Measurements from ENCODE around the gene LRRC7. TPM values are rescaled to one million over a fixed set of nuclear protein-coding genes. Genes with fewer than 3 reads are reported as not detected.

Gene LRRC7
- total RNA-seq, 1 experiment from 2014 or later: not detected

- no peak for DNase-seq (ENCODE audit: low read depth, low spot score)
- TF ChIP-seq REST (IDR thresholded peaks at IDR 0.05; ENCODE audit: insufficient read depth in 1 of 2, low read depth in 2 of 2, low read length in 1 of 2) (no peak), SIN3A (IDR thresholded peaks at IDR 0.05; ENCODE audit: borderline replicate concordance, insufficient read depth, low read depth, low read length) (no peak), POLR2AphosphoS5 (IDR thresholded peaks at IDR 0.05; ENCODE audit: low read depth, low read length) (no peak), TCF7L2 (IDR thresholded peaks at IDR 0.05; ENCODE audit: low read depth, low read length) (no peak), CTCF (IDR thresholded peaks at IDR 0.05) (no peak)
- no TSS peak for BruUV-seq (replicated peaks)
- Histone ChIP-seq H3K27ac (ENCODE audit: low read length) (no peak overlapping the region), H3K4me1 (ENCODE audit: control insufficient read depth, insufficient read depth, low read length) (no peaks in the 10 kb centered on the region), H3K4me3 (ENCODE audit: low read depth in 2 of 2, low read length in 2 of 2) (no peak overlapping the region), H3K36me3 (ENCODE audit: control insufficient read depth, insufficient read depth, low read length) (no peaks in the 10 kb centered on the region), H3K9me3 (ENCODE audit: control insufficient read depth, insufficient read depth, low read depth, low read length) (no peaks in the 10 kb centered on the region), H3K27me3 (ENCODE audit: control insufficient read depth, insufficient read depth, low read length) (no peaks in the 10 kb centered on the region)
- CTCF ChIA-PET: no interaction called here
- ATAC-seq: no peak
- POLR2A ChIA-PET: no interaction called here
- in situ Hi-C loops (cut with HindIII; ENCODE audit: low pct_unique_long_range_greater_than_20kb, low sequenced_read_pairs) (no loop called here), intact Hi-C loops (cut with micrococcal nuclease; ENCODE audit: unreplicated experiment) (no loop called here)
Measured at GRCh38 chr1:69750638-69751037, 182.9 kb downstream of the LRRC7 start.

GRCh38 chr1:69752831-69753230 lies 185.1 kb downstream of the LRRC7 start:
- DNase-seq (ENCODE audit: low read depth, low spot score) (no peak), ATAC-seq (no peak)
- Histone ChIP-seq H3K9me3 (ENCODE audit: control insufficient read depth, insufficient read depth, low read depth, low read length) (no peaks in the 10 kb centered on the region), H3K36me3 (ENCODE audit: control insufficient read depth, insufficient read depth, low read length) (no peaks in the 10 kb centered on the region), H3K4me1 (ENCODE audit: control insufficient read depth, insufficient read depth, low read length) (no peaks in the 10 kb centered on the region), H3K27me3 (ENCODE audit: control insufficient read depth, insufficient read depth, low read length) (no peaks in the 10 kb centered on the region), H3K27ac (ENCODE audit: low read length) (no peak overlapping the region), H3K4me3 (ENCODE audit: low read depth in 2 of 2, low read length in 2 of 2) (no peak overlapping the region)
- no TSS peak for BruUV-seq (replicated peaks)
- ChIA-PET POLR2A (interaction anchor here (0.6 kb wide), 1 partner anchor 112 kb away, joined by 5 read pairs; no protein-coding TSS in a partner anchor), CTCF (no interaction called here)
- intact Hi-C loops (cut with micrococcal nuclease; ENCODE audit: unreplicated experiment) (no loop called here), in situ Hi-C loops (cut with HindIII; ENCODE audit: low pct_unique_long_range_greater_than_20kb, low sequenced_read_pairs) (no loop called here)
- TF ChIP-seq REST (IDR thresholded peaks at IDR 0.05; ENCODE audit: insufficient read depth in 1 of 2, low read depth in 2 of 2, low read length in 1 of 2) (no peak), CTCF (IDR thresholded peaks at IDR 0.05) (no peak), TCF7L2 (IDR thresholded peaks at IDR 0.05; ENCODE audit: low read depth, low read length) (no peak), SIN3A (IDR thresholded peaks at IDR 0.05; ENCODE audit: borderline replicate concordance, insufficient read depth, low read depth, low read length) (no peak), POLR2AphosphoS5 (IDR thresholded peaks at IDR 0.05; ENCODE audit: low read depth, low read length) (no peak)

Measured in Panc1 (cell line).